Activated T-cell treated with anti-CD3 and anti-CD28 coated beads for 24 hours (primary cell): ENCODE measurements around the gene PGLYRP3.

Source experiments
- DNase-seq: peaks from one replicate; pipeline ENCODE4 v3.0.0-alpha.2; 2020; ENCODE audit warnings: low read depth

Gene PGLYRP3

DNA sequence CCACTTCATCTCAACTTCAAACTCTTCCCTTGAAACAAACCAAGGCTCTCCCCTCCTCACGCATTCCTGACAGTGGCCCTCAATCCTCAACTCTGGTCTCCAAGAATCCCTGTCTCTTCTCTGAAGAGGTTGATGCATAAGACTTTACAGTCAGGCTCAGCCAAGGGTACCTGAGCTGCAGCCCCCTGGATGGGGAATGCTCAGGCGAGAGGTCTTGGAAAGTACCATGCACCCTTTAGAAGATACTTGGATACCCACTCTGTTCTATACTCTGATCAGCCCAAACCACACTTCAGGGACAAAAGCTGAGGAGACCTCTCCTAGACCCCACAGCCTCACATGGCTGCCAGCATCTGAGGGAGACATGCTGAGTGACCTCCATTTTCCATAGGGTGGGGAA lies 536 bp upstream of the PGLYRP3 start:
- no peak for DNase-seq

GRCh38 chr1:153310526-153310925 lies 2.2 kb downstream of the PGLYRP3 start:
- DNase-seq, result no peak

GRCh38 chr1:153309441-153309840 lies 3.3 kb downstream of the PGLYRP3 start:
- DNase-seq, result no peak

GRCh38 chr1:153308540-153308939 lies 4.2 kb downstream of the PGLYRP3 start:
- no peak for DNase-seq

- no peak for DNase-seq
Observed at GRCh38 chr1:153307221-153307600, 5.5 kb downstream of the PGLYRP3 start.

GRCh38 chr1:153306303-153307220 lies 6.2 kb downstream of the PGLYRP3 start:
- no peak for DNase-seq

DNA sequence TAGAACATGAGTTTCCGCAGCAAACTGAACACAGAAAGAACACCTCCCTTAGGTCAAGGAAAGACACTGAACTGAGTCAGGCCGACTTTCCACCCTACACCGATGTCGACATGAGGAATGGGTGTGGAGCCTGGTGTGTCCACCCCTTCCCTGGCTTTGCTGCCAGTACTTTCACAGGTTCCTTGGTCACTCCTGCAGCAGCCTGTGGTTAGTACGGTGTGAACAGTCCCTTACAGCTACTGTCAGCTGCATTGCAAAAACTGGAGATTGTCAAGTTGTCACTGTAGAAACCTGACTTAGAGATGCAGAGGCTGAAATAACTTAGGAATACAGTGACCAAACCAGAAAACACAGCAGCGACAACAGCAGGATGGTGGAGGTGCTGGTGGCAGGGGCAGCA lies 7.1 kb downstream of the PGLYRP3 start:
- DNase-seq, result no peak

DNA sequence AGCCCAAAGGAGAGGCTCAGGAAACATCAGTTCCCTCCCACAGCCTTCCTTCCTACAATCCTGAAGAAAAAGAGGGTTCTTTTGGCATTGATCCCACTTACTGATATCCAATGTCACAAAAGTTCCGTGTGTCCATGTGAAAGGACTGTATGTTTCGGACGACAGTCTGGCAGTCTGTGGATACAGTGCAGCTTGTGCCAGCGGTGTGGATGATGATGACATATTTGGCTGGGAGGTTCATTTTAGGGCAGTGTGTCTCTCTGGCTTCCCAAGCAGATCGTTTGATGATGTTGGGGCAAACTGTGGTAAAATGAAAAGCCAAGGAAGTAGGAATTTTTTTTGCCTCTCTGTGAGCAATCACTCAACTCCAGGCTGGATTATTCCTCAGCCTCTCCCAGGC lies 10.4 kb downstream of the PGLYRP3 start:
- no peak for DNase-seq

GRCh38 chr1:153293851-153294250 lies 18.9 kb downstream of the PGLYRP3 start:
- DNase-seq, result no peak

- DNase-seq, result no peak
Observed at GRCh38 chr1:153293480-153293775, 19.3 kb downstream of the PGLYRP3 start.

DNA sequence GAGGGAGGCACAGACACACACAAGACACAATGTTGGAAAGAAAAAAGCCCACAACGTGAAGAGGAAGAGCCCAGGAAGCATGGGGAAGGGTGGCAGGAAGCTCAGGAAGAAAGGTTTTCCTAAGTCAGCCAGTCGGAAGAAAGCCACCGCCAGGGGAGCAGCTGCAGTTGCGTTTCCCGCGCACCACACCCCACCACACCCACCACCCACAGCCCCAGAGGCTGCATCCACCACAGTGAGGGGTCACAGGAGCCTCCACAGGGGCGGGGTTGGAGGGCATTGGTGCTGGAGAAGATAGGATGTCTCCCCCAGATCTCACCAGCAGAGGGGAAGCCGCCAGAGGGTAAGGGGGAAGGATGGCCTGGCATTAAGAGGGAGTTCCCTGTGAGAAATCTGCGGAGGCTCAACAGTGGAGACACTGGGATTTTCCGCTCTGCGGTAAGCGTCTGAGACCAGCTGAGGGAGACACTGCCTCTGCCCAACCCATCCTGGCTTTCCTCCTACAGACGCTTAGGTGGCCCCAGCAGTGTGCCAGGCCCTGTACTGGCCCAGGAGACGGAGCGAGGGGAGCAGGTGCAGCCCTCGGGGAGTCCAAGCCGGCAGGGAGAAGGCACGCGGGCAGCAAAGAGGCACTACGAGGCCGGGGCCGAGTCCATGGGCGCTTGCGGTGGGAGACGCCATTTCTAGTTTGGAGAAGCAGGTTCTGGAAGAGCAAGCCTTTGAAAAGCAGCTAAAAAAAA lies 19.8 kb downstream of the PGLYRP3 start:
- DNase-seq, result no peak

DNA sequence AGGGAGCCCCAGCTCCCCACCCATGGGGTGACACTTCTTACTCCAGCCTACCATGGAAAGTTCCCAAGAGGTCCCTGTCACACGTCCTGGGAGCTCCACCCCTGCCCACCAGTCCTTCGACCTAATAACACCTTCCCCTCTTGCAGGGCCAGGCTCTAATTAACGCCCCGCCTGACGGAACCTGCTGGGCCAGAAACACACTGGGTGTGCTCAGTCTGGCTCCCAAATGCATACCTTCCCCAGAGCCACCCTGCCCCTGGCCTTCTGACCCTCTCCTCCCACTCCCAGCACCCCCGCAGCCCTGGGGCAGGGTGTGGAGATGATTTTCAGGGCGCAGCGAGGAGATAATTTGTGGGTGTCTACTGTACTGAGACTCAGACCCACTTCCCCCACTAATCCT lies 20.6 kb downstream of the PGLYRP3 start:
- DNase-seq, result no peak

GRCh38 chr1:153291514-153291913 lies 21.2 kb downstream of the PGLYRP3 start:
- no peak for DNase-seq

DNA sequence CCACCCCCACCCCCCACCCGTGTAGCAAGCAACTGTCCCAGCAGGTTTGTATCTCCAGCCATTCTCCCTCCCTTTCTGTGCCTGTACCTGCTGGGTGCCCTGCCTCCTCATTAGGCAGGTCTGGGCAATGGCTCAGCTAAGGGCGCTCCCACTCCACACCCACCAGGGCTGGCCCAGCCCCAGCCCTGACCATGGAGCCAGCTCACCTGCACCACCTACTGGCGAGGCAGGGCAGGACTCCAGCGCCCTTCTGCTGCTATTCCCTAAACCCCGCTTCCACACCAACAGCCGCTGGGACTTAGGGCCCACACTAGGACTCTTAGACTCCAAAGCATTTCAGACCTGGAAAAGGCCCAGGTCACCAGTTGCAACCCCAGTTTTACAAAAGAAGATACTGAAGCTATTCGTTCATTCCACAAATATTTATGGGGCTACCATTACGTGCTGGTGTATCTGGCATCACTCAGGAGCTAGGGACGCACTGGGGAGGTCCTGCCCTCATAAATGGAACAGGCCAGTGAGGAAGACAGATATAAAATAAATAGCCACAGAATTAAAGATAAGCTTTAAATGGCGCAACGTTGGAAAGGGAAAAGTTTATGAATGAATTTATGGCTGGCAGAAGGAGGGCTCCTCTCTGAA lies 24.0 kb downstream of the PGLYRP3 start:
- no peak for DNase-seq

GRCh38 chr1:153277852-153278251 lies 34.9 kb downstream of the PGLYRP3 start:
- DNase-seq, result peak; percentile 35

GRCh38 chr1:153272186-153272585 lies 40.6 kb downstream of the PGLYRP3 start:
- DNase-seq, result no peak

GRCh38 chr1:153271711-153272110 lies 41.0 kb downstream of the PGLYRP3 start:
- no peak for DNase-seq

DNA sequence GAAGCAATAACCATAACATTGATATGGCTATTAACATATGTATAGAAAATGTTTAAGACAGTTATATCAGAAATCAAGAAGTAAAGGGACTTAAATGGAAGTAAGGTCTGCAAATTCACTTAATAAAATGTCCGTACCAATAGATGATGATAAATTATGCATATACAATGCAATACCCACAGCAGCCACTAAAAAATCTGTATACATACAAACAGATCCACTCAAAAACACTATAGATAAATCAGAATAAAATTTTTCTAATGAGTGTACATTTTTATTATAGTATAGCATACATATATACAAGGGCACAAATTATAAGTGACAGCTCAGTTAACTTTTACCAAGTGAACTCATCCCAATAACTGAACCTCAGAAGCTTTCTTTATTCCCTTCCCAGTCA lies 47.3 kb downstream of the PGLYRP3 start:
- DNase-seq, result no peak

- no peak for DNase-seq
Observed at GRCh38 chr1:153262462-153263157, 50.1 kb downstream of the PGLYRP3 start.

- DNase-seq, result no peak
Observed at GRCh38 chr1:153262070-153262366, 50.7 kb downstream of the PGLYRP3 start.

GRCh38 chr1:153261281-153262069 lies 51.3 kb downstream of the PGLYRP3 start:
- DNase-seq, result no peak
